NCI-H1694 treated with DMSO at 0.1 percent for 48 hours (cell line): Measurements from ENCODE around the gene REPIN1.
A peak's percentile ranks its signal among the peaks of the same experiment; 100 is the strongest.
"Not testable (repeated sequence)": the region's sequence is repeated elsewhere in the genome, so short reads cannot be mapped to it uniquely, and the experiment has no call there.

Source experiments
- DNase-seq: peaks from one replicate; lab custom pipeline; 2025; lab: John Stamatoyannopoulos, UW

The REPIN1 gene

GRCh38 chr7:150376560-150376959, 7.9 kb downstream of the REPIN1 start:
- DNase-seq: no peak

GRCh38 chr7:150377196-150377595, 8.6 kb downstream of the REPIN1 start:
- DNase-seq: no peak

GRCh38 chr7:150377635-150378034, 9.0 kb downstream of the REPIN1 start:
- no peak for DNase-seq

- peak; percentile 66 for DNase-seq
Measured at GRCh38 chr7:150378115-150378852, 9.7 kb downstream of the REPIN1 start.

GRCh38 chr7:150378853-150379440, 10.3 kb downstream of the REPIN1 start, which contains the start of gene ZNF775:
TSS of gene ZNF775 (plus strand) at chr7:150379330. CDS start at chr7:150388471, 9,141 bp downstream.
- DNase-seq: peak; percentile 87

DNA sequence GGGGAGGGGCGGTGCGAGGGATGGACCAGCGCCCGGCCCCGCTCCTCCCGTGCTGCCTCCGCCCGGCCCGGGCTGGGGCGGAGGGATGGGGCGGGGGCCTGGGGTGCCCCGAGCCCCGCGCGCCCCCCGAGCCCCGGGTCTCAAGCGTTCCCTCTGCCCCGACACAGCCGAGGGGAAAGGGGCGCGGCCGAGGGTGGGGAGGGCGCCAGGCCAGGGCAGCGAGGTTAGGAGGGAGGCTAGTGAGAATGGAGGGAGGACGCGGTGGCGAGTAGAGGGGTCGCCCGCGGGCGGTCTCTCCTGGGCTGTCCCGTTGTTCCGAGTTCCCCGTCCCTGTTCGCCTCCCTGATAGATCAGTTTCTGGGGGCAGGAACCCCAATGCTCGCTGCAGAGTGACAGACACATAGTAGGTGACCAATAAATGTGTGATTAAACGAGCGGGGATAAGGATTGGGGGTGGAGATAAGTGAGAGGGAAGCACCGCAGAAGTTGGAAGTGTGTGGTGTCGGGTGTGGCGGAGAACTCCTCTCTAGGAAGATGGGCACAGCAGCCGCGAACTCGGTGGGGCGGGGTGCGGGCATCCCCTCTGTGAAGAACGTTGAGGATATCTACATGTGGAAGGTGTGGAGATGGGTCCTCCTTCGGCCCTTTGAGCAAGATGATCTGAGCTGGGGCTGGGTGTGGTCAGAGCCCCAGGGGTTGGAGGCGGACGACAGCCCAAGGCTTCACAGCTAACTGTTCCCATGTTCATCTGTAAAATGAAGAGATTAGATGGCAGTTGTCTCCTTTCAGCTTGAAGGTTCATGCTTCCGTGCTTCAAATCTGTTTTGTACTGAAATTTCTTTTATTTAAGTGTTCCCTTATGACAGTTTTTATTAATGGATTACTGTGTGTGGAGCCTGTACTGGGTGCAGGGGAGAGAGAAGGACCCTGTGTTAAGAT, 11.1 kb downstream of the REPIN1 start:
- no peak for DNase-seq

DNA sequence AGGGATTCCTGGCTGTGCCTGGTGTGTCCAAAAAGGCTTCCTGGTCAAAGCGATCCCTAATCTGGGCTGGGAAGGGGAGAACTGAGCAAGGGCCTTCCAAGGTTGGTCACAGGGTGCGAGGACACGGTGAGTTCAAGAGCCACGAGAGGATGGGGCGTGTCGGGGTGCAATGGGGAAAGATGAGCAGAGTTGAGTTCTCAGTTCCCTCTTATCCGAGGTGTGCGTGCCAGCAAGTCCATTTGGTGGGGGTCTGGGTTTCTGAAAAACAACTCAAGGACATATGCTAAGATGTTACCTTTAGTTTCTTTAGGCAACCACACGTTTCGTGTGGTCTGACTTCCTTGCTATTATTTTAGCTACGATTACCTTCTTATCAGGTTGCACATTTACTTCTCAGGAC, 11.8 kb downstream of the REPIN1 start:
- DNase-seq: no peak

- no peak for DNase-seq
Measured at GRCh38 chr7:150381096-150381495, 12.5 kb downstream of the REPIN1 start.

DNA sequence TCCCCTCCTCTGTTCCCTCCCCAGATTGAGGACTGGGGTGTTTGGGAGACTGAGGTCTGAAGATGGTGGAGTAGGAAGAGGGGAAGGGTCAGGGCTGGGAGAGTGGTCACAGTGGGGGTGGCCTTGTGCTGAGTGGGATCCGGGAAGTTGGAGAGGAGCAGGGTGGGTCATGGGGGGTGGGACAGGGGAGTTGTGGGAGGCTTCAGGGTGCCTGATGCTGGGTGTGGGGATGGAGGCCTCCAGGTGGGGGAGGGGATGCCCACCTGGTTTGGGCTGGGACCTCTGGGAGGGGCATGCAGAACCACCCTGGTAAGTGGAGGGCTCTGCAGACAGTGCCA, 13.1 kb downstream of the REPIN1 start:
- DNase-seq: no peak

DNA sequence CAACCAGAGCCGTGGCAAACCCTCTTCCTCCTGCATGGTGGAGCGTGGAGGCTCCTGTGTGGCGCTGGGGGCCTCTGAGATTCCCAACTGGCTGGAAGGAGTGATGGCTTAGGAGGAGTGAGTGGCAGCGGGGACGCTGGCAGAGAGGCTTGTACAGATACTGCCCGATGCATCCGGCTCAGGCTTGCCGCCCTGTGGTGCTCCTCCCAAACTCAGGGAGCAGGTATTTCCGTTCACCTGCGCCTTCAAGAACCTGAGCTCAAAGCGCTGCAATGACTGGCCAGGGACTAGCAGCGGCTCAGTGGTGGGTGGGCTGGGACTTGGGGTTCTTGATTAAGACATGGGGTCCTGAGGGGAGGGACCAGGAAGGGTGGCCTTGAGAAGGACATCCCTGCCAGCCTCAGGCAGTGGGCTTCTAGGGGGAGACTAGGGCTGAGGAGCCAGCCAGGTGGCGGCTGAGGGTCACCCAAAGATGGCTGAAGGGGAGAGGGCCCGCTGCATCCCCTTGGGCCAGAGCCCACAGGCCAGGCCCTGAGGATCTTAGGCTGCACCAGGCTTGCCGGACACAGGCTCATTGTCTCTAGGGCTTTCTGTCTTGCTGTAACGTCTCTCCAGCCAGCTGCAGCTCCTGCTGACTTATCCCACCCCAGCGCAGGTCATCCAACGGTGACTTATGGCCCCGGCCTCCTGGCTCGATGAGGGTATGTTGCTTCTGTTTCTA, 13.7 kb downstream of the REPIN1 start:
- no peak for DNase-seq

GRCh38 chr7:150382844-150383225, 14.2 kb downstream of the REPIN1 start:
- no peak for DNase-seq

DNA sequence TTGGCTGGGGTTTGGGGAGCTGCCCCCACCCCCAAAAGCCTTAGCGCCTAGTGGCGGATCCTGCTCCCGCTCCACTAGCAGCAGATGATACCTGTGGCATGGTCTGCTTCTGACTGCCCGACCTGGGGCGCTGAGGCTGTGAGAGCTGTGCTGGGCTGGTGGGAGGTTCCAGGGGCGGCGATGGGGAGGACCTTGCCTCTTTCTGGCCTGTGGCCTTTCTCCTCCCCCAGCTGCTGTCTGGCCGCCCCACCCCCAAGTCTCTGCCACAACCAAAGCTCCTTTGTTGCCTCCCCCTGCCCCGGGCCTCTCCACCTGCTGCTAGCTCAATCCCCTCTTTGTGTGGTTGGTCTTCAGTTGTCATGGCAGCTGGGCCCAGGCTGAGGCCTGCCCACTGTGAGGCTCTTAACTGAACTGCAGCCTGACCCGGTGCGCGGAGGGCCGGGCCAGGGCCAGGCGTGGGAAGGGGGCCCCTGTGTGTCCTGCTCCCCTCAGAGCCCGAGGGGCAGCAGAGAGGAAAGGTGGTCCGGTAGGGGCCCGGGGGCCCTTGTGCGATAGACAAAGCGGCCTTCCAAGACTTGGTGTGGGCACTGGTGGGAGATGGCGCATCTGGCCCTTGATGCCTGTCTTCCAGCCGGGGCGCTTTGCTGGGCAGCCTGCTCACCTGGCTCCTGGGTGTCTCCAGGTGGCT, 15.2 kb downstream of the REPIN1 start:
- DNase-seq: no peak

GRCh38 chr7:150384406-150385301, 16.0 kb downstream of the REPIN1 start:
- no peak for DNase-seq

GRCh38 chr7:150385302-150385723, 16.7 kb downstream of the REPIN1 start:
- no peak for DNase-seq

GRCh38 chr7:150385884-150386283, 17.3 kb downstream of the REPIN1 start:
- not testable (repeated sequence) for DNase-seq

- DNase-seq: peak; percentile 18
Measured at GRCh38 chr7:150388306-150388705, 19.7 kb downstream of the REPIN1 start.

DNA sequence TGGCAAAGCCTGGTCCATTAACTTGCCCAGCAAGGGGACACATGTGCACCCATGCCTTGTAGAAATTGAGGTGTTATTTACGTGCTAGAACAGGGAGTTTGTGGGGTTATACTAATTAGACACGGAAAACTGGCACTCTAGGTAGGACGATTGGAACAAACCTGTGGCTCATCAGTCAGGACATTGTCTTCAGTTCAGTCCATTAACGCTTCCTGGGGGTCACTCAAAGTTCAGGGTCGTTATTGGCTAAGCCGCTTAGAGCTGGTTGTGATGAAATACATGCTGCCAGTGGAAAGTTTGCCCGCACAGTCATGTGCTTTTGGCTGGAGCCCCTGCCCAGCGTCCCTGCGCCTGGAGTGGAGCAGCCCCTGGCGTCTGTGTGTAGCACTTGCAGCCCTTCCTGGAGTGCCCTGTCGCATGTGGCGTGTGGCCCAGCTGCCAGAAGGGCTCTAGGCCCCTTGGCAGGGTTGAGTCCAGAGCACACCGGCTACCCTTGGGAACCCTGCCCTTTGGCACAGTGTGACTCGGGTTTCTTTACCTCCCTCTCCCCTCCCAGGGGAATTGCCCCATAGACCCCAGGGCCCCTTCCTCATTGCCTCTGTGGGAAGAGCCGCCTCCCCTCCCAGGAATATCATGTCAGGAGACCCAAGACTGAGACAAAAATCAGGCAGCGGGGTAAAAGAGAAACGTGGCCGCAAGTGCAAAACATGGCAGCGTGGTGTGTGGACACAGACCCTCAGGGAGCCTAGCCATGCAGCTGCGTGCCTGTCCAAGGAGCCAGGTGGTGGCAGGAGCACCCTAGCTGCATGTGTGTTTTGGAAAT, 20.3 kb downstream of the REPIN1 start:
- DNase-seq: peak; percentile 68

- DNase-seq: no peak
Measured at GRCh38 chr7:150389532-150389816, 20.9 kb downstream of the REPIN1 start.

DNA sequence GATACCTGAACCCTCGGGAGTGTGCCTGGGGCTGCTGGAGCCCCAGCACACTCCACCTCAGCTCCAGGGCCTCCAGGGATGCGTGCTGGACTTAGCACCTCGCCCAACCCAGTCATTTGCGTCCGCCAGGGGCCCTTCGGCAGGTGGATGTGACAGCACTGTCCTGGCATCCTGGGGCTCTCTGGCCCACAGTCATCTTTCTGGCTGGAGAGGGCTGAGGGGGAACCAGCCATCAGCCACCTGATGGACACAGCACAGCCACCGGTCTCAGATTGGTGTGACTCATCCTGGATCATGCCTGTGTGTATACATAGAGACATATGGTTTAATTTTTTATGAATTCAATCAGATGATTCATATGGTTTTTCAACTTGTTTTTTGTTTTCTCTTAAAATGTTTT, 21.6 kb downstream of the REPIN1 start:
- no peak for DNase-seq

GRCh38 chr7:150393325-150393724, 24.7 kb downstream of the REPIN1 start:
- DNase-seq: no peak
